WTC11 (cell line): ENCODE measurements around the gene DMXL1. TPM values are rescaled to one million over a fixed set of nuclear protein-coding genes. Genes with fewer than 3 reads are reported as not detected.

Source experiments
- ATAC-seq: fragments of 200-7000 bp; cut with Tn5 transposase; 2 replicates; pipeline ENCODE4 v1.10.0; 2021; ENCODE audit warnings: mild to moderate bottlenecking, moderate library complexity
- CTCF ChIA-PET: fragments of 300-600 bp; sonication (Branson Sonifier 250); formaldehyde crosslinking; loops from one replicate; lab custom pipeline; 2021; ENCODE audit warnings: antibody characterized with exemption; lab: Charles Lee
- POLR2A ChIA-PET: fragments of 350-600 bp; sonication (Branson Sonifier 250); formaldehyde crosslinking; loops from one replicate; lab custom pipeline; 2021; ENCODE audit warnings: antibody characterized with exemption; lab: Charles Lee
- DNase-seq: peaks from one replicate; pipeline ENCODE4 v3.0.0; 2021; ENCODE audit warnings: low spot score
- H3K27ac Mint-ChIP-seq: 2 replicates; pipeline ENCODE4 v1.8.0; 2021; ENCODE audit warnings: mixed read lengths
- H3K27me3 Mint-ChIP-seq: 2 replicates; pipeline ENCODE4 v1.8.0; 2021; ENCODE audit warnings: low read depth, mild to moderate bottlenecking, moderate library complexity, mixed read lengths
- H3K36me3 Mint-ChIP-seq: 2 replicates; pipeline ENCODE4 v1.8.0; 2021; ENCODE audit warnings: mixed read lengths
- H3K4me1 Mint-ChIP-seq: 2 replicates; pipeline ENCODE4 v1.8.0; 2022; ENCODE audit warnings: mixed read lengths
- H3K4me3 Mint-ChIP-seq: 2 replicates; pipeline ENCODE4 v1.8.0; 2021; ENCODE audit warnings: mild to moderate bottlenecking, moderate library complexity, mixed read lengths
- H3K9me3 Mint-ChIP-seq: 2 replicates; pipeline ENCODE4 v1.8.0; 2021; ENCODE audit warnings: mixed read lengths
- CBFB ChIP-seq: sonication (generic); formaldehyde crosslinking; IDR thresholded peaks from 2 replicates; pipeline ENCODE4 v1.8.1; 2022; ENCODE audit warnings: mild to moderate bottlenecking, low read depth, missing genetic modification reagents
- ESRRA ChIP-seq: sonication (generic); formaldehyde crosslinking; IDR thresholded peaks from 2 replicates; pipeline ENCODE4 v1.8.1; 2022; ENCODE audit warnings: mild to moderate bottlenecking, missing genetic modification reagents, borderline replicate concordance
- FOXK1 ChIP-seq: sonication (generic); formaldehyde crosslinking; IDR thresholded peaks from 2 replicates; pipeline ENCODE4 v1.8.0; 2022; ENCODE audit warnings: mild to moderate bottlenecking, moderate library complexity, missing genetic modification reagents
- HMGA2 ChIP-seq: fragments of 250-450 bp; sonication (Bioruptor Pico); IDR thresholded peaks from 2 replicates; pipeline ENCODE4 v1.4.0; 2021; ENCODE audit warnings: mild to moderate bottlenecking, moderate library complexity
- IRF2 ChIP-seq: sonication (generic); formaldehyde crosslinking; IDR thresholded peaks from 2 replicates; pipeline ENCODE4 v1.8.0; 2022; ENCODE audit warnings: low read depth, missing genetic modification reagents, borderline replicate concordance
- JAZF1 ChIP-seq: fragments of 250-450 bp; sonication (Bioruptor Pico); IDR thresholded peaks from 2 replicates; pipeline ENCODE4 v1.9.0; 2021; ENCODE audit warnings: moderate library complexity, mild to moderate bottlenecking, inconsistent platforms
- TEAD4 ChIP-seq: sonication (generic); formaldehyde crosslinking; IDR thresholded peaks from 2 replicates; pipeline ENCODE4 v1.8.0; 2022; ENCODE audit warnings: mild to moderate bottlenecking, missing genetic modification reagents
- TP53 ChIP-seq: sonication (generic); formaldehyde crosslinking; IDR thresholded peaks from 2 replicates; pipeline ENCODE4 v1.8.1; 2023; ENCODE audit warnings: mild to moderate bottlenecking, missing genetic modification reagents
- ZBTB21 ChIP-seq: sonication (generic); formaldehyde crosslinking; IDR thresholded peaks from 2 replicates; pipeline ENCODE4 v1.8.1; 2023; ENCODE audit warnings: mild to moderate bottlenecking, missing genetic modification reagents, borderline replicate concordance
- ZNF138 ChIP-seq: sonication (generic); formaldehyde crosslinking; conservative IDR thresholded peaks from 2 replicates; pipeline ENCODE4 v1.8.1; 2022; ENCODE audit warnings: mild to moderate bottlenecking, moderate library complexity, missing genetic modification reagents
- ZNF317 ChIP-seq: sonication (generic); formaldehyde crosslinking; IDR thresholded peaks from 2 replicates; pipeline ENCODE4 v1.8.1; 2023; ENCODE audit warnings: low read depth, mild to moderate bottlenecking, moderate library complexity, missing genetic modification reagents, borderline replicate concordance
- total RNA-seq: library from RNA; stranded (reverse); gene quantifications from 3 replicates; pipeline ENCODE4 v1.2.3, GENCODE V29; 2021
- TF ChIP-seq, protein P1 (sequence below): sonication (generic); formaldehyde crosslinking; IDR thresholded peaks from 2 replicates; pipeline ENCODE4 v1.8.0; 2023; ENCODE audit warnings: mild to moderate bottlenecking, missing genetic modification reagents
- TF ChIP-seq, protein P2 (sequence below): sonication (generic); formaldehyde crosslinking; IDR thresholded peaks from 2 replicates; pipeline ENCODE4 v1.8.1; 2023; ENCODE audit warnings: mild to moderate bottlenecking, missing genetic modification reagents
- TF ChIP-seq, protein P3 (sequence below): fragments of 250-450 bp; sonication (Bioruptor Pico); IDR thresholded peaks from 2 replicates; pipeline ENCODE4 v2.1.2; 2022; ENCODE audit warnings: mild to moderate bottlenecking, moderate library complexity
- TF ChIP-seq, protein P4 (sequence below): sonication (generic); formaldehyde crosslinking; IDR thresholded peaks from 2 replicates; pipeline ENCODE4 v1.8.1; 2023; ENCODE audit warnings: mild to moderate bottlenecking, moderate library complexity, missing genetic modification reagents
- TF ChIP-seq, protein P5 (sequence below): sonication (generic); formaldehyde crosslinking; IDR thresholded peaks from 2 replicates; pipeline ENCODE4 v1.8.1; 2022; ENCODE audit warnings: low read depth, missing genetic modification reagents, borderline replicate concordance
- TF ChIP-seq, protein P6 (sequence below): sonication (generic); formaldehyde crosslinking; IDR thresholded peaks from 2 replicates; pipeline ENCODE4 v1.8.1; 2022; ENCODE audit warnings: missing genetic modification reagents, borderline replicate concordance
- TF ChIP-seq, protein P7 (sequence below): sonication (generic); formaldehyde crosslinking; conservative IDR thresholded peaks from 2 replicates; pipeline ENCODE4 v1.8.1; 2022; ENCODE audit warnings: mild to moderate bottlenecking, missing genetic modification reagents
- TF ChIP-seq, protein P8 (sequence below): sonication (generic); formaldehyde crosslinking; IDR thresholded peaks from 2 replicates; pipeline ENCODE4 v1.8.1; 2022; ENCODE audit warnings: mild to moderate bottlenecking, missing genetic modification reagents, moderate library complexity, borderline replicate concordance

The DMXL1 gene
- total RNA-seq, 1 experiment from 2014 or later = 43.7 TPM

DNA sequence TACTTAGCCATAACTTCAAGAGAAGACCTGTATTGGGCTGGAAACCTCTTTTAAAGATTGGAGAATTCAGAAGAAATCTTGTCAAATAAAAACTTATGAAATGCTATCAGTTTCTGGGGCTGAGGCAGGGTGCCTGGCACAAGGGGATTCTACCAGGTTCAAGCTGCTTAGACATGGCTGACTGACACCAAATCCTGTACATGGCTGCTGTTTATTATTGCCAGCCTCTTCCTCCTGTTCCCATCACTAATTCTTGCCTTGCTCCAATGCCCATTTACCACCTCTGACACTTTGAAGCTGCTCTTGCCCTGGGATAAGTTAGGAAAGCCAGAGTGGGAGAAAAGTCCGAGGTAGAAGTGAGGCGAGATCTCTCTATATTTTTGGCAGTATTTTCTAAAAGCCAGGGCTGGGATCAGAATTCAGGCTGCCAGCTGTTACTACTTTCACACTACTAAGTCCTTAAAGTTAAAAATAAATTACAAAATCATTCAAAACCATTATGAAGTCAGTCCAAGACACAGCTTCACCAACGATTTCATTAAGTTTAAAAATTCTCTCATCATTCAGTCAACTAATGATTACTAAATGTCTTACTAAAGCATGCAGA lies 218.7 kb downstream of the DMXL1 start:
- DNase-seq (no peak), ATAC-seq (no peak)
- peaks cover 8% of the 10 kb centered on the region for H3K9me3 Mint-ChIP-seq
- H3K27me3 Mint-ChIP-seq = no peaks in the 10 kb centered on the region
- ChIA-PET CTCF (interaction anchor here (0.7 to 1.3 kb wide), 4 partner anchors 45 to 268 kb away, joined by 3 to 5 read pairs (median 4); no protein-coding TSS in a partner anchor), POLR2A (interaction anchor here (1.7 kb wide), 1 partner anchor 21 kb away, joined by 4 read pairs; no protein-coding TSS in a partner anchor)
- H3K4me1 Mint-ChIP-seq = peaks cover 35% of the 10 kb centered on the region
- peak overlapping the region; percentile 81; the same call in 1 of the 2 replicates for H3K27ac Mint-ChIP-seq
- no peak for TF ChIP-seq ESRRA (CRISPR knock-in tag)
- peaks cover 9% of the 10 kb centered on the region for H3K36me3 Mint-ChIP-seq
- H3K4me3 Mint-ChIP-seq = no peak overlapping the region

DNA sequence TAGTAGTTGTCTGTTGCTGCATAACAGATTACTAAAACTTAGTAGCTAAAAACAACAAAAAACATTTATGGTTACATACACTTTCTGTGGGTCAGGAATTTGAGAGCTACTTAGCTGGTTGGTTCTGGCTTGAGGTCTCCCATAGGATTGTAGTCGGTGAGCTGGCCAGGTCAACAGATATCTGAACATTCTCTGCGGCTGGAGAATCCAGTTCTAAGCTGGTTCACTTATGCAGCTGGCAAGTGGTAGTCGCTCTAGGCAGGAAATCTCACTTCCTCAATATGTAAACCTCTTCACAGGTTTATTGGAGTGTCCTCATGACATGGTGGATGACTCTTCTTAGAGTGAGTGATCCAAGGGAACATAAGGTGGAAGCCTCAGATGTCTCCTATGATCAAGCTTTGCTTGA lies 219.3 kb downstream of the DMXL1 start:
- POLR2A ChIA-PET = interaction anchor here (1.7 kb wide), 1 partner anchor 22 kb away, joined by 4 read pairs; no protein-coding TSS in a partner anchor
- Mint-ChIP-seq H3K4me3 (no peak overlapping the region), H3K4me1 (peaks cover 35% of the 10 kb centered on the region), H3K27me3 (no peaks in the 10 kb centered on the region), H3K27ac (no peak overlapping the region), H3K36me3 (peaks cover 14% of the 10 kb centered on the region), H3K9me3 (peaks cover 9% of the 10 kb centered on the region)
- no peak for DNase-seq
- CTCF ChIA-PET = interaction anchor here (0.8 to 1.3 kb wide), 4 partner anchors 44 to 302 kb away, joined by 3 to 5 read pairs (median 4); partner anchors contain the start of gene DTWD2
- ATAC-seq = peak; percentile 38; the same call in 1 of the 2 replicates
- TF ChIP-seq, protein P1, sequence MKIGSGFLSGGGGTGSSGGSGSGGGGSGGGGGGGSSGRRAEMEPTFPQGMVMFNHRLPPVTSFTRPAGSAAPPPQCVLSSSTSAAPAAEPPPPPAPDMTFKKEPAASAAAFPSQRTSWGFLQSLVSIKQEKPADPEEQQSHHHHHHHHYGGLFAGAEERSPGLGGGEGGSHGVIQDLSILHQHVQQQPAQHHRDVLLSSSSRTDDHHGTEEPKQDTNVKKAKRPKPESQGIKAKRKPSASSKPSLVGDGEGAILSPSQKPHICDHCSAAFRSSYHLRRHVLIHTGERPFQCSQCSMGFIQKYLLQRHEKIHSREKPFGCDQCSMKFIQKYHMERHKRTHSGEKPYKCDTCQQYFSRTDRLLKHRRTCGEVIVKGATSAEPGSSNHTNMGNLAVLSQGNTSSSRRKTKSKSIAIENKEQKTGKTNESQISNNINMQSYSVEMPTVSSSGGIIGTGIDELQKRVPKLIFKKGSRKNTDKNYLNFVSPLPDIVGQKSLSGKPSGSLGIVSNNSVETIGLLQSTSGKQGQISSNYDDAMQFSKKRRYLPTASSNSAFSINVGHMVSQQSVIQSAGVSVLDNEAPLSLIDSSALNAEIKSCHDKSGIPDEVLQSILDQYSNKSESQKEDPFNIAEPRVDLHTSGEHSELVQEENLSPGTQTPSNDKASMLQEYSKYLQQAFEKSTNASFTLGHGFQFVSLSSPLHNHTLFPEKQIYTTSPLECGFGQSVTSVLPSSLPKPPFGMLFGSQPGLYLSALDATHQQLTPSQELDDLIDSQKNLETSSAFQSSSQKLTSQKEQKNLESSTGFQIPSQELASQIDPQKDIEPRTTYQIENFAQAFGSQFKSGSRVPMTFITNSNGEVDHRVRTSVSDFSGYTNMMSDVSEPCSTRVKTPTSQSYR (CRISPR knock-in tag) = no peak
- TF ChIP-seq FOXK1 (CRISPR knock-in tag) (no peak), CBFB (CRISPR knock-in tag) (no peak), HMGA2 (no peak), ZBTB21 (CRISPR knock-in tag) (no peak), JAZF1 (CRISPR knock-in tag) (no peak), ESRRA (CRISPR knock-in tag) (no peak), TP53 (CRISPR knock-in tag) (no peak), IRF2 (CRISPR knock-in tag) (no peak), ZNF138 (CRISPR knock-in tag) (no peak), ZNF317 (CRISPR knock-in tag) (no peak), TEAD4 (no peak)
- TF ChIP-seq, protein P2, sequence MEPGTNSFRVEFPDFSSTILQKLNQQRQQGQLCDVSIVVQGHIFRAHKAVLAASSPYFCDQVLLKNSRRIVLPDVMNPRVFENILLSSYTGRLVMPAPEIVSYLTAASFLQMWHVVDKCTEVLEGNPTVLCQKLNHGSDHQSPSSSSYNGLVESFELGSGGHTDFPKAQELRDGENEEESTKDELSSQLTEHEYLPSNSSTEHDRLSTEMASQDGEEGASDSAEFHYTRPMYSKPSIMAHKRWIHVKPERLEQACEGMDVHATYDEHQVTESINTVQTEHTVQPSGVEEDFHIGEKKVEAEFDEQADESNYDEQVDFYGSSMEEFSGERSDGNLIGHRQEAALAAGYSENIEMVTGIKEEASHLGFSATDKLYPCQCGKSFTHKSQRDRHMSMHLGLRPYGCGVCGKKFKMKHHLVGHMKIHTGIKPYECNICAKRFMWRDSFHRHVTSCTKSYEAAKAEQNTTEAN (CRISPR knock-in tag) = no peak
- TF ChIP-seq, protein P3, sequence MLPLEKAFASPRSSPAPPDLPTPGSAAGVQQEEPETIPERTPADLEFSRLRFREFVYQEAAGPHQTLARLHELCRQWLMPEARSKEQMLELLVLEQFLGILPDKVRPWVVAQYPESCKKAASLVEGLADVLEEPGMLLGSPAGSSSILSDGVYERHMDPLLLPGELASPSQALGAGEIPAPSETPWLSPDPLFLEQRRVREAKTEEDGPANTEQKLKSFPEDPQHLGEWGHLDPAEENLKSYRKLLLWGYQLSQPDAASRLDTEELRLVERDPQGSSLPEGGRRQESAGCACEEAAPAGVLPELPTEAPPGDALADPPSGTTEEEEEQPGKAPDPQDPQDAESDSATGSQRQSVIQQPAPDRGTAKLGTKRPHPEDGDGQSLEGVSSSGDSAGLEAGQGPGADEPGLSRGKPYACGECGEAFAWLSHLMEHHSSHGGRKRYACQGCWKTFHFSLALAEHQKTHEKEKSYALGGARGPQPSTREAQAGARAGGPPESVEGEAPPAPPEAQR = no peak
- TF ChIP-seq, protein P4, sequence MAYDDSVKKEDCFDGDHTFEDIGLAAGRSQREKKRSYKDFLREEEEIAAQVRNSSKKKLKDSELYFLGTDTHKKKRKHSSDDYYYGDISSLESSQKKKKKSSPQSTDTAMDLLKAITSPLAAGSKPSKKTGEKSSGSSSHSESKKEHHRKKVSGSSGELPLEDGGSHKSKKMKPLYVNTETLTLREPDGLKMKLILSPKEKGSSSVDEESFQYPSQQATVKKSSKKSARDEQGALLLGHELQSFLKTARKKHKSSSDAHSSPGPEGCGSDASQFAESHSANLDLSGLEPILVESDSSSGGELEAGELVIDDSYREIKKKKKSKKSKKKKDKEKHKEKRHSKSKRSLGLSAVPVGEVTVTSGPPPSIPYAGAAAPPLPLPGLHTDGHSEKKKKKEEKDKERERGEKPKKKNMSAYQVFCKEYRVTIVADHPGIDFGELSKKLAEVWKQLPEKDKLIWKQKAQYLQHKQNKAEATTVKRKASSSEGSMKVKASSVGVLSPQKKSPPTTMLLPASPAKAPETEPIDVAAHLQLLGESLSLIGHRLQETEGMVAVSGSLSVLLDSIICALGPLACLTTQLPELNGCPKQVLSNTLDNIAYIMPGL (CRISPR knock-in tag) = no peak
- TF ChIP-seq, protein P5, sequence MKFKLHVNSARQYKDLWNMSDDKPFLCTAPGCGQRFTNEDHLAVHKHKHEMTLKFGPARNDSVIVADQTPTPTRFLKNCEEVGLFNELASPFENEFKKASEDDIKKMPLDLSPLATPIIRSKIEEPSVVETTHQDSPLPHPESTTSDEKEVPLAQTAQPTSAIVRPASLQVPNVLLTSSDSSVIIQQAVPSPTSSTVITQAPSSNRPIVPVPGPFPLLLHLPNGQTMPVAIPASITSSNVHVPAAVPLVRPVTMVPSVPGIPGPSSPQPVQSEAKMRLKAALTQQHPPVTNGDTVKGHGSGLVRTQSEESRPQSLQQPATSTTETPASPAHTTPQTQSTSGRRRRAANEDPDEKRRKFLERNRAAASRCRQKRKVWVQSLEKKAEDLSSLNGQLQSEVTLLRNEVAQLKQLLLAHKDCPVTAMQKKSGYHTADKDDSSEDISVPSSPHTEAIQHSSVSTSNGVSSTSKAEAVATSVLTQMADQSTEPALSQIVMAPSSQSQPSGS = no peak
- TF ChIP-seq, protein P6, sequence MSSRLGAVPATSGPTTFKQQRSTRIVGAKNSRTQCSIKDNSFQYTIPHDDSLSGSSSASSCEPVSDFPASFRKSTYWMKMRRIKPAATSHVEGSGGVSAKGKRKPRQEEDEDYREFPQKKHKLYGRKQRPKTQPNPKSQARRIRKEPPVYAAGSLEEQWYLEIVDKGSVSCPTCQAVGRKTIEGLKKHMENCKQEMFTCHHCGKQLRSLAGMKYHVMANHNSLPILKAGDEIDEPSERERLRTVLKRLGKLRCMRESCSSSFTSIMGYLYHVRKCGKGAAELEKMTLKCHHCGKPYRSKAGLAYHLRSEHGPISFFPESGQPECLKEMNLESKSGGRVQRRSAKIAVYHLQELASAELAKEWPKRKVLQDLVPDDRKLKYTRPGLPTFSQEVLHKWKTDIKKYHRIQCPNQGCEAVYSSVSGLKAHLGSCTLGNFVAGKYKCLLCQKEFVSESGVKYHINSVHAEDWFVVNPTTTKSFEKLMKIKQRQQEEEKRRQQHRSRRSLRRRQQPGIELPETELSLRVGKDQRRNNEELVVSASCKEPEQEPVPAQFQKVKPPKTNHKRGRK = no peak
- TF ChIP-seq, protein P7, sequence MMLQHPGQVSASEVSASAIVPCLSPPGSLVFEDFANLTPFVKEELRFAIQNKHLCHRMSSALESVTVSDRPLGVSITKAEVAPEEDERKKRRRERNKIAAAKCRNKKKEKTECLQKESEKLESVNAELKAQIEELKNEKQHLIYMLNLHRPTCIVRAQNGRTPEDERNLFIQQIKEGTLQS (CRISPR knock-in tag) = no peak
- TF ChIP-seq, protein P8, sequence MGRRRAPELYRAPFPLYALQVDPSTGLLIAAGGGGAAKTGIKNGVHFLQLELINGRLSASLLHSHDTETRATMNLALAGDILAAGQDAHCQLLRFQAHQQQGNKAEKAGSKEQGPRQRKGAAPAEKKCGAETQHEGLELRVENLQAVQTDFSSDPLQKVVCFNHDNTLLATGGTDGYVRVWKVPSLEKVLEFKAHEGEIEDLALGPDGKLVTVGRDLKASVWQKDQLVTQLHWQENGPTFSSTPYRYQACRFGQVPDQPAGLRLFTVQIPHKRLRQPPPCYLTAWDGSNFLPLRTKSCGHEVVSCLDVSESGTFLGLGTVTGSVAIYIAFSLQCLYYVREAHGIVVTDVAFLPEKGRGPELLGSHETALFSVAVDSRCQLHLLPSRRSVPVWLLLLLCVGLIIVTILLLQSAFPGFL = no peak
